ENCODE results near the gene SLC22A23. TPM values are rescaled to one million over a fixed set of nuclear protein-coding genes. Genes with fewer than 3 reads are reported as not detected.

SLC22A23 gene
- total and polyA plus RNA-seq, 5 donors from 2014 or later: 0.24 to 6.3 (median 0.71) TPM

- H3K27me3 ChIP-seq (ENCODE audit: control insufficient read depth, insufficient read depth, low read length): no peaks in the 10 kb centered on the region
- no peak for ATAC-seq (ENCODE audit: low read depth in 2 of 2)
- H3K27ac ChIP-seq (ENCODE audit: insufficient read depth, low read length, poor library complexity, severe bottlenecking): no peak overlapping the region
- H3K9me3 ChIP-seq (ENCODE audit: control insufficient read depth in 2 of 2, low read length in 2 of 2): no peaks in the 10 kb centered on the region
- H3K36me3 ChIP-seq (ENCODE audit: control insufficient read depth, insufficient read depth, low read length): no peaks in the 10 kb centered on the region
- Mint-ChIP-seq H3K27me3 (peaks cover 6% of the 10 kb centered on the region), H3K36me3 (no peaks in the 10 kb centered on the region), H3K9me3 (no peaks in the 10 kb centered on the region), H3K27ac (no peak overlapping the region), H3K4me1 (no peaks in the 10 kb centered on the region), H3K4me3 (no peak overlapping the region)
- no peaks in the 10 kb centered on the region for H3K4me1 ChIP-seq (ENCODE audit: control insufficient read depth, insufficient read depth, low read length, poor library complexity, severe bottlenecking)
- no peak overlapping the region for H3K4me3 ChIP-seq (ENCODE audit: low read depth, low read length)
- DNase-seq: no peak
Observed at GRCh38 chr6:3394671-3395070, 62.2 kb downstream of the SLC22A23 start.

- Histone ChIP-seq H3K4me3 (ENCODE audit: low read depth, low read length) (no peak overlapping the region), H3K4me1 (ENCODE audit: control insufficient read depth, insufficient read depth, low read length, poor library complexity, severe bottlenecking) (no peaks in the 10 kb centered on the region), H3K27ac (ENCODE audit: insufficient read depth, low read length, poor library complexity, severe bottlenecking) (no peak overlapping the region), H3K36me3 (ENCODE audit: control insufficient read depth, insufficient read depth, low read length) (no peaks in the 10 kb centered on the region), H3K9me3 (ENCODE audit: control insufficient read depth in 2 of 2, low read length in 2 of 2) (no peaks in the 10 kb centered on the region), H3K27me3 (ENCODE audit: control insufficient read depth, insufficient read depth, low read length) (no peaks in the 10 kb centered on the region)
- Mint-ChIP-seq H3K4me3 (no peak overlapping the region), H3K27me3 (peaks cover 6% of the 10 kb centered on the region), H3K36me3 (no peaks in the 10 kb centered on the region), H3K27ac (no peak overlapping the region), H3K9me3 (no peaks in the 10 kb centered on the region), H3K4me1 (no peaks in the 10 kb centered on the region)
- ATAC-seq (ENCODE audit: low read depth in 2 of 2) (no peak), DNase-seq (no peak)
Observed at GRCh38 chr6:3393836-3394202, 63.0 kb downstream of the SLC22A23 start.

- Mint-ChIP-seq H3K4me1 (no peaks in the 10 kb centered on the region), H3K27ac (no peak overlapping the region), H3K27me3 (peaks cover 6% of the 10 kb centered on the region), H3K4me3 (no peak overlapping the region), H3K9me3 (no peaks in the 10 kb centered on the region), H3K36me3 (no peaks in the 10 kb centered on the region)
- no peaks in the 10 kb centered on the region for H3K27me3 ChIP-seq (ENCODE audit: control insufficient read depth, insufficient read depth, low read length)
- no peak overlapping the region for H3K27ac ChIP-seq (ENCODE audit: insufficient read depth, low read length, poor library complexity, severe bottlenecking)
- H3K9me3 ChIP-seq (ENCODE audit: control insufficient read depth in 2 of 2, low read length in 2 of 2): no peaks in the 10 kb centered on the region
- H3K4me3 ChIP-seq (ENCODE audit: low read depth, low read length): no peak overlapping the region
- no peak for ATAC-seq (ENCODE audit: low read depth in 2 of 2)
- no peak for DNase-seq
- H3K4me1 ChIP-seq (ENCODE audit: control insufficient read depth, insufficient read depth, low read length, poor library complexity, severe bottlenecking): no peaks in the 10 kb centered on the region
- H3K36me3 ChIP-seq (ENCODE audit: control insufficient read depth, insufficient read depth, low read length): no peaks in the 10 kb centered on the region
Observed at GRCh38 chr6:3392930-3393835, 63.7 kb downstream of the SLC22A23 start.

GRCh38 chr6:3391902-3392458 is 64.9 kb downstream of the SLC22A23 start:
- Histone ChIP-seq H3K4me1 (ENCODE audit: control insufficient read depth, insufficient read depth, low read length, poor library complexity, severe bottlenecking) (no peaks in the 10 kb centered on the region), H3K27ac (ENCODE audit: insufficient read depth, low read length, poor library complexity, severe bottlenecking) (no peak overlapping the region), H3K9me3 (ENCODE audit: control insufficient read depth in 2 of 2, low read length in 2 of 2) (no peaks in the 10 kb centered on the region), H3K36me3 (ENCODE audit: control insufficient read depth, insufficient read depth, low read length) (no peaks in the 10 kb centered on the region), H3K4me3 (ENCODE audit: low read depth, low read length) (no peak overlapping the region), H3K27me3 (ENCODE audit: control insufficient read depth, insufficient read depth, low read length) (no peaks in the 10 kb centered on the region)
- Mint-ChIP-seq H3K4me1 (no peaks in the 10 kb centered on the region), H3K36me3 (peaks cover 5% of the 10 kb centered on the region), H3K27ac (no peak overlapping the region), H3K4me3 (no peak overlapping the region), H3K9me3 (no peaks in the 10 kb centered on the region), H3K27me3 (peaks cover 6% of the 10 kb centered on the region)
- ATAC-seq (ENCODE audit: low read depth in 2 of 2) (no peak), DNase-seq (no peak)

GRCh38 chr6:3390698-3391097 is 66.2 kb downstream of the SLC22A23 start:
- ATAC-seq (ENCODE audit: low read depth in 2 of 2): no peak
- no peak for DNase-seq
- Histone ChIP-seq H3K27me3 (ENCODE audit: control insufficient read depth, insufficient read depth, low read length) (no peaks in the 10 kb centered on the region), H3K36me3 (ENCODE audit: control insufficient read depth, insufficient read depth, low read length) (no peaks in the 10 kb centered on the region), H3K27ac (ENCODE audit: insufficient read depth, low read length, poor library complexity, severe bottlenecking) (no peak overlapping the region), H3K4me1 (ENCODE audit: control insufficient read depth, insufficient read depth, low read length, poor library complexity, severe bottlenecking) (no peaks in the 10 kb centered on the region), H3K9me3 (ENCODE audit: control insufficient read depth in 2 of 2, low read length in 2 of 2) (no peaks in the 10 kb centered on the region), H3K4me3 (ENCODE audit: low read depth, low read length) (no peak overlapping the region)
- H3K4me3 Mint-ChIP-seq: no peak overlapping the region
- no peaks in the 10 kb centered on the region for H3K9me3 Mint-ChIP-seq
- no peaks in the 10 kb centered on the region for H3K4me1 Mint-ChIP-seq
- peaks cover 6% of the 10 kb centered on the region for H3K27me3 Mint-ChIP-seq
- H3K27ac Mint-ChIP-seq: no peak overlapping the region
- peaks cover 11% of the 10 kb centered on the region for H3K36me3 Mint-ChIP-seq

- no peak for DNase-seq
- no peak overlapping the region for H3K4me3 ChIP-seq (ENCODE audit: low read depth, low read length)
- Mint-ChIP-seq H3K9me3 (no peaks in the 10 kb centered on the region), H3K27me3 (peaks cover 6% of the 10 kb centered on the region), H3K4me1 (no peaks in the 10 kb centered on the region), H3K36me3 (peaks cover 11% of the 10 kb centered on the region), H3K4me3 (no peak overlapping the region), H3K27ac (no peak overlapping the region)
- H3K4me1 ChIP-seq (ENCODE audit: control insufficient read depth, insufficient read depth, low read length, poor library complexity, severe bottlenecking): no peaks in the 10 kb centered on the region
- no peaks in the 10 kb centered on the region for H3K27me3 ChIP-seq (ENCODE audit: control insufficient read depth, insufficient read depth, low read length)
- ATAC-seq (ENCODE audit: low read depth in 2 of 2): no peak
- H3K27ac ChIP-seq (ENCODE audit: insufficient read depth, low read length, poor library complexity, severe bottlenecking): no peak overlapping the region
- no peaks in the 10 kb centered on the region for H3K36me3 ChIP-seq (ENCODE audit: control insufficient read depth, insufficient read depth, low read length)
- H3K9me3 ChIP-seq (ENCODE audit: control insufficient read depth in 2 of 2, low read length in 2 of 2): no peaks in the 10 kb centered on the region
Observed at GRCh38 chr6:3389390-3390167, 67.3 kb downstream of the SLC22A23 start.

- Histone ChIP-seq H3K4me3 (ENCODE audit: low read depth, low read length) (no peak overlapping the region), H3K27ac (ENCODE audit: insufficient read depth, low read length, poor library complexity, severe bottlenecking) (no peak overlapping the region), H3K36me3 (ENCODE audit: control insufficient read depth, insufficient read depth, low read length) (no peaks in the 10 kb centered on the region), H3K27me3 (ENCODE audit: control insufficient read depth, insufficient read depth, low read length) (no peaks in the 10 kb centered on the region), H3K4me1 (ENCODE audit: control insufficient read depth, insufficient read depth, low read length, poor library complexity, severe bottlenecking) (no peaks in the 10 kb centered on the region), H3K9me3 (ENCODE audit: control insufficient read depth in 2 of 2, low read length in 2 of 2) (no peaks in the 10 kb centered on the region)
- Mint-ChIP-seq H3K27me3 (peaks cover 6% of the 10 kb centered on the region), H3K27ac (no peak overlapping the region), H3K36me3 (peaks cover 11% of the 10 kb centered on the region), H3K4me1 (no peaks in the 10 kb centered on the region), H3K4me3 (no peak overlapping the region), H3K9me3 (no peaks in the 10 kb centered on the region)
- ATAC-seq (ENCODE audit: low read depth in 2 of 2) (no peak), DNase-seq (no peak)
Observed at GRCh38 chr6:3388786-3389185, 68.1 kb downstream of the SLC22A23 start.
